Smooth muscle cell (in vitro differentiated cells): ENCODE results near the gene SLC22A23. TPM values are rescaled to one million over a fixed set of nuclear protein-coding genes. Genes with fewer than 3 reads are reported as not detected.

Experiments
- DNase-seq: peaks from one replicate; lab custom pipeline; 2025; ENCODE audit not compliant: unreplicated experiment; lab: John Stamatoyannopoulos, UW
- H2AFZ ChIP-seq: fragments of 200-600 bp; sonication (generic); 2 replicates; pipeline ENCODE4 v1.6.0; 2016; ENCODE audit warnings: antibody characterized with exemption, low read depth, mild to moderate bottlenecking
- H3F3A ChIP-seq: fragments of 200-600 bp; sonication (generic); 2 replicates; pipeline ENCODE4 v1.6.0; 2017; ENCODE audit warnings: antibody characterized with exemption, low read depth
- H3K27ac ChIP-seq: fragments of 200-600 bp; sonication (generic); 2 replicates; pipeline ENCODE4 v1.5.1; 2016; ENCODE audit warnings: low read depth, mild to moderate bottlenecking
- H3K27me3 ChIP-seq: fragments of 200-600 bp; sonication (generic); 2 replicates; pipeline ENCODE4 v1.6.1; 2016; ENCODE audit warnings: low read depth, mild to moderate bottlenecking
- H3K36me3 ChIP-seq: fragments of 200-600 bp; sonication (generic); 2 replicates; pipeline ENCODE4 v1.5.1; 2016; ENCODE audit warnings: low read depth
- H3K4me1 ChIP-seq: fragments of 200-600 bp; sonication (generic); 2 replicates; pipeline ENCODE4 v1.5.1; 2016; ENCODE audit warnings: low read depth
- H3K4me2 ChIP-seq: fragments of 200-600 bp; sonication (generic); 2 replicates; pipeline ENCODE4 v1.6.0; 2016; ENCODE audit warnings: mild to moderate bottlenecking
- H3K4me3 ChIP-seq: fragments of 200-600 bp; sonication (generic); 2 replicates; pipeline ENCODE4 v1.5.1; 2016; ENCODE audit warnings: mild to moderate bottlenecking
- H3K79me2 ChIP-seq: fragments of 200-600 bp; sonication (generic); 2 replicates; pipeline ENCODE4 v1.6.0; 2016; ENCODE audit warnings: low read depth, mild to moderate bottlenecking
- H3K9ac ChIP-seq: fragments of 200-600 bp; sonication (generic); 2 replicates; pipeline ENCODE4 v1.6.0; 2016; ENCODE audit warnings: low read depth
- H3K9me3 ChIP-seq: fragments of 200-600 bp; sonication (generic); replicated peaks from 2 replicates; pipeline ENCODE4 v1.5.1; 2016; ENCODE audit warnings: low read depth
- H4K20me1 ChIP-seq: fragments of 200-600 bp; sonication (generic); 2 replicates; pipeline ENCODE4 v1.6.0; 2016; ENCODE audit warnings: low read depth
- WGBS: methylation state at CpG from one replicate; pipeline ENCODE4 v1.1.7; 2016; ENCODE audit warnings: low lambda C conversion rate; 5-methylcytosine and 5-hydroxymethylcytosine counted together
- polyA plus RNA-seq: library from polyadenylated mRNA; unstranded; fragments of >200 nt; fragmentation: Nextera tagmentation; extraction: Ambion mirVana; gene quantifications from 2 replicates; pipeline ENCODE4 v1.2.1, GENCODE V29; 2016
- total RNA-seq: library from RNA; depleted of rRNA; stranded (reverse); fragments of >200 nt; gene quantifications from 2 replicates; pipeline ENCODE4 v1.2.3, GENCODE V29; 2014
- TF ChIP-seq, protein P1 (sequence below): fragments of 200-600 bp; sonication (generic); IDR thresholded peaks from 2 replicates; pipeline ENCODE4 v1.5.1; 2017; ENCODE audit warnings: borderline replicate concordance, mild to moderate bottlenecking, antibody characterized with exemption; ENCODE audit not compliant: insufficient read depth, poor library complexity, severe bottlenecking

SLC22A23 gene
- total and polyA plus RNA-seq, 2 experiments from 2014 or later: 1.6 to 3.8 TPM

DNA sequence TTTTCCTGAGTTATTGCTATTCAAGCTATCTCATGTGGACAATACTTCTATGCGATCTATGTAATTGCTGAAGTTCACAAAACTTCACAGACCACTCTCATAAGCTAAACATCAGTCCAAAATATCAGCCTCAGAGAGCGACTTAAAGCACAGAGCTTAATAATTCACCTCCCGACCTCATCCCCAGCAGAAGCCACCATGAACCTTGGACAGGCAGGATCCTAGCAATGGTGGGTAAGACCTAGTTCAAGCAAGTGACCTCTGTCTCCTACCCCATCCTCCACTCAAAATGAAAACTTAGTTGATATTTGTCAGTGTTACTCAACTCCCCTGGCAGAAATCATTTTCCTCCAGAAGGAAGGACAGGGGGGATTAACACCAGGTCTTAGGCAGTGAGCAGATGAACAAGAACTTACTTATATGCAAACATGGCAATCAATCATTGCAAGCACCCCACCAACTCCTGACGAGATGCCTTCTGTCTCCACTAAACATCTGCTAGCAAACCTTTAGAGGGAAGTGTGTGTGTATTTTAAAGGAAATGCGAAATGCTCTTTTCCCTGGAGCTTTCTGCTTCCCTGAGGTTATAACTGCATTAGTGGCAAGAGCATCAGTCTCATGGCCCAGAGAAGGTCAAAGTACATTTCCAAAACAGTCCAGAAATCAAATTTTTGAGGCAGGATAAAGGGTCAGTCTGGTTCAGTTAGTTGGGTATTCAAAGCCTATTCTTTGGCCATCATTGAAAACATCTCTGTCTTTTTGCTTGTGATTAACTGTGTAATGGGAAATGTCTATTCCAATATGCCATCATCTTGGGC, 90.0 kb downstream of the SLC22A23 start:
- no peak overlapping the region for H3K4me2 ChIP-seq
- no peak overlapping the region for H3K9ac ChIP-seq
- H4K20me1 ChIP-seq: no peaks in the 10 kb centered on the region
- no peak for DNase-seq
- no peaks in the 10 kb centered on the region for H3K79me2 ChIP-seq
- no peaks in the 10 kb centered on the region for H3K4me1 ChIP-seq
- peaks cover 7% of the 10 kb centered on the region for H3K27me3 ChIP-seq
- no peaks in the 10 kb centered on the region for H3K9me3 ChIP-seq
- H3K4me3 ChIP-seq: no peak overlapping the region
- no peak overlapping the region for H2AFZ ChIP-seq
- H3F3A ChIP-seq: no peaks in the 10 kb centered on the region
- no peaks in the 10 kb centered on the region for H3K36me3 ChIP-seq
- H3K27ac ChIP-seq: no peak overlapping the region
- WGBS: 88% methylated on average over 5 of the region's 5 CpGs
- TF ChIP-seq, protein P1, sequence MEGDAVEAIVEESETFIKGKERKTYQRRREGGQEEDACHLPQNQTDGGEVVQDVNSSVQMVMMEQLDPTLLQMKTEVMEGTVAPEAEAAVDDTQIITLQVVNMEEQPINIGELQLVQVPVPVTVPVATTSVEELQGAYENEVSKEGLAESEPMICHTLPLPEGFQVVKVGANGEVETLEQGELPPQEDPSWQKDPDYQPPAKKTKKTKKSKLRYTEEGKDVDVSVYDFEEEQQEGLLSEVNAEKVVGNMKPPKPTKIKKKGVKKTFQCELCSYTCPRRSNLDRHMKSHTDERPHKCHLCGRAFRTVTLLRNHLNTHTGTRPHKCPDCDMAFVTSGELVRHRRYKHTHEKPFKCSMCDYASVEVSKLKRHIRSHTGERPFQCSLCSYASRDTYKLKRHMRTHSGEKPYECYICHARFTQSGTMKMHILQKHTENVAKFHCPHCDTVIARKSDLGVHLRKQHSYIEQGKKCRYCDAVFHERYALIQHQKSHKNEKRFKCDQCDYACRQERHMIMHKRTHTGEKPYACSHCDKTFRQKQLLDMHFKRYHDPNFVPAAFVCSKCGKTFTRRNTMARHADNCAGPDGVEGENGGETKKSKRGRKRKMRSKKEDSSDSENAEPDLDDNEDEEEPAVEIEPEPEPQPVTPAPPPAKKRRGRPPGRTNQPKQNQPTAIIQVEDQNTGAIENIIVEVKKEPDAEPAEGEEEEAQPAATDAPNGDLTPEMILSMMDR: no peak

DNA sequence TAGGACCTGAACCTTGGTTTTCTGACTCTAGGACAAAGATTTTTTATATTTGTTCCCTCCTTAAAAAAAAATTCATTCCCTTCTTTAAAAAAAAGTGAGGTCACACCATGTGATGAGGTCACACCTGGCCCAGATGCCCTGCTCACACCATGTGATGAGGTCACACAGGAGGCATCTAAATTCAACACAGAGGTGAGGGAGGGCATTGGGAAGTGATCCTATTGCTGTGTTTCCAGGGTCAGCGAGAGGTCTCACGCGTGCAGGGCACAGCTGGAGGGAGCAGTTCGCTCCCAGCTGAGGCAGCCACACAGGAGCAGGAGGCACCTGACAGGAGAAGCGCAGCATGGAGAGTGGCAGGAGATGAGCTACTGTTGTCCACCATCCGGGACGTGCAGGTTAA, 92.5 kb downstream of the SLC22A23 start:
- Histone ChIP-seq H3K4me3 (no peak overlapping the region), H4K20me1 (no peaks in the 10 kb centered on the region), H3K27me3 (peaks cover 7% of the 10 kb centered on the region), H2AFZ (no peak overlapping the region), H3K36me3 (no peaks in the 10 kb centered on the region), H3F3A (no peaks in the 10 kb centered on the region), H3K9me3 (no peaks in the 10 kb centered on the region), H3K79me2 (no peaks in the 10 kb centered on the region), H3K4me1 (no peaks in the 10 kb centered on the region), H3K4me2 (no peak overlapping the region), H3K9ac (no peak overlapping the region), H3K27ac (no peak overlapping the region)
- DNase-seq: no peak
- WGBS: 80% methylated on average over 7 of the region's 7 CpGs
- TF ChIP-seq, protein P1: no peak

DNA sequence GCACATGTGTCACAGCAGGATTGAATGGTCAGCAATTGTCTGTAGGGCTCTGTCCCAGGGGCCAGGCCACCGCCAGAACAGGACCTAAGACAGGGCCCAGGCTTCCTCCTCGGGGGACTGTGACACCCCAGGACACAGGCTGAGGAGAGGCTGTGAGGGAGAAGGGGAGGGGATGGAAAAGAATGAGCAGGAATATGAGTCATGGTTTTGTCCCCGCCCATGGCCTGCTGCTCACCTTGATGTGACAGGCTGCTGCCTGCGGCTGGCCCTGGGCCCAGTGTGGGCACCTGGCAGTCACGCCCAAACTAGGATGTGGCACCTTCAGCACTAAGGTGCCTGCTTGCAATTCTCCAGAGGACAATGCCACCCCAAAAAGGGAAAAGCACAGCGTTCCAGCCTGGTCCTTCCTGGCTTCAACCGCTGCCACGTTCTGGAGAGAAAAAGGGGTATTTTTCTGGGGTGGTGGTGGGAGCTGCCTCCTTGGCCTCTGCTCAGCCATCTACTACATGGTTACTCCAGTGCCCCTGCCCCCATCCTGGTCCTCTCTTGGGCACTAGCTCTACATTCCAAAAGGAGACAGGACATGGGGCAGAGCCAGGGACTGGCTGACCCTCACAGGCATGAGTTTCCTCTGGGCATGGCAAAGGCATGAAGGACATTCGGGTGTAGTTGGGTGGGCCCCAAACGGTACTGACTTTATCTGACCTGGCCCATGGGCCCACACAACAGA, 93.4 kb downstream of the SLC22A23 start:
- H3K4me2 ChIP-seq: no peak overlapping the region
- no peaks in the 10 kb centered on the region for H3F3A ChIP-seq
- H3K4me3 ChIP-seq: no peak overlapping the region
- no peaks in the 10 kb centered on the region for H3K36me3 ChIP-seq
- no peaks in the 10 kb centered on the region for H3K4me1 ChIP-seq
- no peak overlapping the region for H3K9ac ChIP-seq
- H4K20me1 ChIP-seq: no peaks in the 10 kb centered on the region
- H3K27ac ChIP-seq: no peak overlapping the region
- no peaks in the 10 kb centered on the region for H3K9me3 ChIP-seq
- 73% methylated on average over 10 of the region's 10 CpGs for WGBS
- H3K79me2 ChIP-seq: no peaks in the 10 kb centered on the region
- peaks cover 7% of the 10 kb centered on the region for H3K27me3 ChIP-seq
- DNase-seq: no peak
- no peak overlapping the region for H2AFZ ChIP-seq
- TF ChIP-seq, protein P1: no peak
